ENCODE measurements around the gene GPSM1.

Gene GPSM1

DNA sequence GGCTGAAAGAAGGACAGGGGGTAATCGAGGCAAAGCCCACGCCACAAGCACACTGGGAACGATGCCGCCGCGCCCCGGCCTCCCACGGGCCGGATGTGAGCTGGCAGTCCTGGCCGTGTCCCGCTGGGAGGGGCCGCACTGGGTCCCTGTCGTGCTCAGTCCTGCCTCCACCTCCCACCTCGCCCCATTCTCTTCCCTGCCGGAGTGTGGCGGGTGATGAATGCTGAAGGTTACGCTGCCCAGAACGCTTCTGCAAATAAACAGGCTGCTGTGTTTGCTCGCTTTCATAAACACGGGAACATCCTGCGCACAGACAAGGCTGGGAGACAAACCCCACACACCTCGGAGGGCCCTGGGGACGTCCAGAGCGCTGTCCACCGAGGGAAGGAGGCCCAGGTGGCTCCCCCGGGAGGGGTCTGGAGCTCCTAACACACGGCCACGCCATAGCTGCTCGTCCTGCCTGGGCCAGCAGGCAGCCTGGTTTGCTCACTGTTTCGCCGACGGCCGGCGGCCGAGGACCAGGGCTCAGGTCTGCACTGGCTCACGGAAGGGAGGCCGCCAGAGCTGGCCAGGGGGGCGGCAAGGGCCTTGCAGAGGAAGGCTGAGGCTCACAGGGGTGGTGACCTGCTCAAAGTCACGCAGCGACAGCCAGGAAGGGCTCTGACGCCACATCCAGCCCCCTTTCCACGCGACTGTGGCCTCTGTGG lies 33.9 kb downstream of the GPSM1 start:
- no peak for DNase-seq (ENCODE audit: low read depth)

- no peak for DNase-seq (ENCODE audit: low read depth)
Observed at GRCh38 chr9:136361754-136362449, 34.6 kb downstream of the GPSM1 start.

GRCh38 chr9:136362450-136362784 lies 35.1 kb downstream of the GPSM1 start:
- no peak for DNase-seq (ENCODE audit: low read depth)

DNA sequence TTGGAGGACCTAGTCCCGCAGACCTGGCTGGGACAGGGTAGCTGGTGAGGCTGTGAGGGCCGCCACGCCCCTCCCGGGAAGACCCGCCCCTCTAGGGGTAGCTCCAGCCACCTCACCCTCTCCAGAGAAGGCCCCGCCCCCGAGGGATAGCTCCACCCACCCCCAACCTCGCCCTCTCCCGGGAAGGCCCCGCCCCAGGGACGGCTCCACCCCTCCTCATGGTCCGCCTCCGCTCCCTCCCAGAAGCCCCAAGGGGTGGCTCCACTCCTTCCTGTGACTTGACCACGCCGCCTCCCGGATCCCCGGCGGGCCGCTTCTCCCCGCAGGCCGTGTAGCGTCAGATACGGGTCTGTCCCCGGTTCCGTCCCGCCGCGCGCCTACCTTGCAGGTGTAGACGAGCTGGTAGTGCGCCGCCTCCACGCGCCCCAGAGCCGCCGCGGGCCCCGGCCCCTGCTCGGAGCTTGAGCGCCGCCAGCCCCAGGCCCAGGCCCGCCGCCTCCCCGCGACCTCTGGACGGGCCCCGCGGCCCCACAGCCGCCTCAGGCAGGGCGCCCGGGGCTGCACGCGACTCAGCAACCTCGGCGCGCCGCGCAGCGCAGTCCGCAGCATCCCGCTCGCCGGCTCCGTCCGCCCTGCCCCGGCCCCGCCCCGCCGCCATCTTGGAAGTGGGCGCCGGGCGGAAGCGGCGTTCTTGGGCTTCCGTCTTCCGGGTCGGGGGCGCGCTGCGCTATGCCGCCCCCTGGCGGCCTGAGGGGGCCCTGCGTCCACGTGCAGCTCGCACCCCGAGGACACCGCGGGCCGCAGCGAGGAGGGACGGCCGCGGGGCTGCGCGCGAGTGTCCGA lies 36.0 kb downstream of the GPSM1 start, which contains the start of gene DNLZ:
Gene DNLZ (minus strand): TSS at position 639 of the 843 bp plus-strand sequence. CDS start 30 bp downstream, at position 609.
- peak; percentile 85 for DNase-seq (ENCODE audit: low read depth)

GRCh38 chr9:136363949-136364748 lies 36.8 kb downstream of the GPSM1 start:
- no peak for DNase-seq (ENCODE audit: low read depth)

DNA sequence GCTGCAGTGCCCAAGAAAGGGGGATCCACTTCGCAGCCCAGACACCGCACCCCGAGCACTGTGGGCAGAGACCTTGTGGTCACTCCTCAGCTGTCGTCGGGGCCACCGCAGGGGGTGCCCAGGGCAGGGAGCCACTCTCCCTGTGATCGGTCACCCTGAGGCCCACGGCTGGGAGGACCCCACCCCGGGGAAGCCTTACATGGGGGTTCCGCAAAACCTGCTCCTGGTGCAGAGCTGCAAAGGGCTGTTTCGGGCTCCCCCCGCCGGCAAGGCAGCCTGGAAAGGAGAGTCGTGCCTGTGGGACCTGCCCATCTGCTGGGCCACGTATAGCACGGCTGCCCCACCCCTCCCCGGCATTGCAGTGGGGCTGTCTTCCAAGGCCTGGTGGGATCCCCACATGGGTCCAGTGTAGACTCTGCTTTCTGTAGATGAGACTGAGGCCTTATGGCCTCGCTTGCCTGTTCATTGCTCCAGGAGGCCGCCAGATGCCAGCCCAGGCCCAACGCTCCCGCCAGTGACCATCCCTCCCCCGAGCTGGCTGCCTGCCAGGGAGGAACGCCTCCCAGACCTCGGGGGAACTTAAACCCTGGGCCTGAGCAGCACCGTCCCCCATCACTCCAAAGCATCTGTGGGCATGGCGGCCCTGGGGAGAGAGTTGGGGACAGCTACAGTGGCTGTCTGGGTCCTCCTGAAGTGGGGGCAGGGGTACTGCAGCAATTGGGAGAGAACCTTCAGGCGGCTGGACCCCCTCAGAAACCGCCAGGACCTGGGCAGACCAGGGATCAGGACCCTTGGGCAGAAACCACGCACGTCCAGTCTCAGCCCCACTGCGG lies 37.8 kb downstream of the GPSM1 start:
- no peak for DNase-seq (ENCODE audit: low read depth)

DNA sequence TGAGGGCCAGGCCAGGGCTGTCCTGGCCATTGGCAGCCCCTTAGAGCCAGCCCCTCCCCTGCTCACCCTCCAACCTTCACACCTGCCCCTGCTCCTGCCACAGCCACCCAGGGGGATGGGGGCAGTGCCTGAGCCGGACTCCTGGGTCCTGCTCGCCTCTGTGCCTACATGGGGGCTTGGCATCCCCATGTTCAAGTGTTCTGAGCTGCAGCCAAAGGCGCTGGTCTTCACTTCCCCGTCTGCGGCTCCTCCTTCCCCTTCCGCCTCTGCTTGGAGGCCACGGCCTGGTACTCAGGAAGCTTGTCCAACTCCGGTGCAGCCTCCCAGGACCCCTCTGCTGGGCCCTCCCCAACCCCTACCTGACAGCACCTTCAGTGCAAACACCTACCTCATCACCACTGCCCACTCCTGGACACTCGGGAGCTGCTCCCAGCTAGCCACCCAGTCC lies 38.5 kb downstream of the GPSM1 start:
- DNase-seq (ENCODE audit: low read depth), result no peak

GRCh38 chr9:136366826-136367225 lies 39.5 kb downstream of the GPSM1 start:
- DNase-seq (ENCODE audit: low read depth), result no peak

DNA sequence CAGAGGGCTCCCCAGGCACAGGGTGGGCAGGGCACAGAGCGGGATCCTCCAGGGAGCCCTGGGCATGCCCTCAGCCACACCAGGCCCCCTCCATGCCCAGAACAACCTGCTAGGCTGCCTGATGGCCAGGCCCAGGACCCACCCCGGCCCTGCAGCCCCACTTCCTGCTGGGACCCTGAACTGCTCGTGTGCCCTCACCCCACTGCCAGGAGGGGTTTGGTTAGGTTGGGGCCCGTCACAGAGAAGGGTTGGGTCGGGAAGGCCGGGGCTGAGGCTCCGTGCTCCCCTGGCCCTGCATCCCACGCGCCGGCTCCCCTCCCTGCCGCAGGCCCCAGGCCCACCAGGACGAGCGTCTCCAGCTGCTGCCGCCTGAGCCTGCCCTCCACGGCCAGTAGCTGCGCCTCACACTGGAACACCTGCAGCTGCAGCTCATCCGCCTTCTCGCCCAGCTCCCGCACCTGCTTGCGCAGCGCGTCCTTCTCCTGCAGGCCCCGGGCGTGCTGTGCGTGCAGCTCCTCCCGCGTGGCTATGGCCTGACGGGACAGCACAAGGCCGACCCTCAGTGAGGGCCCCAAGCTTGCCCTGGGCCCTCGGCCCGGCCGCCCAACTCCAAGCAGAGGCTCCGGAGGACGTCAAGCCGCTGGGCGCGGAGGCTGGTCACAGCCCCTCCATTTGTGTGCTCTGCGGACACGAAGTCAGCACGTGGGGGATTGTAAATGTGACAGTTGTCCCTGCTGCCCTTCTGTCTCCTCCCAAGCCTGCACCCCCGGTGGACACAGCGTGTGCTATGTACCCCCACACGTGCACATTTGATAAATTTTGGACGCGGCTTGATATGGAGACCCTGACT lies 40.2 kb downstream of the GPSM1 start:
- DNase-seq (ENCODE audit: low read depth), result no peak

GRCh38 chr9:136368190-136368589 lies 40.9 kb downstream of the GPSM1 start:
- no peak for DNase-seq (ENCODE audit: low read depth)

DNA sequence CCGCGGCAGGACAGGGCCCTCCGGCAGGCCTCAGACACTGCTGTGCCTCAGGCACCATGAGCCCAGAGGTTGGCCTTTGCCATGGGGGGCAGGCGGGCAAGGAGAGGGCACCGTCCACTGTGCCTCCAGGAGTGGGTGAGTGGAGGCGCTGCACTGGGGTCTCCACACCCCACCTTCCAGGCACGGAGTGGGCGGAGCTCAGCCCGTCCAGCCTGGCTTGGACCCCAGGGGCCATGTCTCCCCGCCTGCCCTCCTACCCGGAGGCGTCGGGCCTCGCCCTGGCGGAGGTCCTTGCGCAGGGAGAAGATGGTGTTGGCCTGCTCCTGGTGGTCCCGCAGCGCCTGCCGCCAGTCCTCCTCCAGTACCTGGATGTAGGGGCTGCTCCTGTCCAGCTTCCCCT lies 42.7 kb downstream of the GPSM1 start:
- DNase-seq (ENCODE audit: low read depth), result no peak

DNA sequence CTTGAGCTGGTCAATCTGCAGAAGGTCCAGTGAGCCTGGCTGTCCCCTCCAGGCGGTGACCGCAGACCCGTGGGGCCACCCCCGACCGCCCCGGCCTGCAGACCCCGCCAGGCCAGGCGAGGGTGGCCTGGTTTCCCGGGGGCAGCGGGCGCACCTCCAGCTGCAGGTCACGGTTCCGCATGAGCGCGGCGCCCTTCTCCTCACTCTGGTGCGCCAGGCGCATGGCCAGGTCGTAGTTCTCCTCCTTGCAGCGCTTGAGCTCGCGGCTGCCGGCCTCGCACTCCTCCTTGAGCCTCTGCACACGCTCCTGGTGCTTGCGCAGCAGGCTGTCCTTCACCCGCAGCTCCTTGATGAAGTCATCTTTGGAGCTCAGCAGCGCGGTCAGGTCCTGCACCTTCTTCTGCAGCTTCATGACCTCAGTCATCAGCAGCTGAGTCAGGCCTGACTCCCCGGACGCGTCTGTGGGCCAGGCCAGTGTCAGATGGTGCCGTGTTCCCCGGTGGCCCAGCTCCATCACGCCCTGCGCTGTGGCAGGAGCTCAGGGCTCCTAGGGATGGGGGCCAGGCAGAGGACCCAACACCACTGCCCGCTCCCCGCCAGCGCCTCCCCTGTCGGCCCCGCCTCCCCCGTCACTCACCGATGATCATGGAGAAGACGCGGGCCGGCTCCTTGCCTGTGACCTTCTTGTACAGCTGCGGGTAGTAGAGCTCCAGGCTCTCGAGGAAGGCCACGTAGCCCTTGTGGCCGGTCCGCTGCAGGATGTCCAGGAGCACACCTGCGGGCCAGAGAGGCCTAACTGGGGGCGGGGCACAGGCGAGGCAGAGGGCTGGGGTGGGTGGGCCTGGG lies 43.6 kb downstream of the GPSM1 start:
- no peak for DNase-seq (ENCODE audit: low read depth)

- DNase-seq (ENCODE audit: low read depth), result no peak
Observed at GRCh38 chr9:136371533-136371880, 44.2 kb downstream of the GPSM1 start.

DNA sequence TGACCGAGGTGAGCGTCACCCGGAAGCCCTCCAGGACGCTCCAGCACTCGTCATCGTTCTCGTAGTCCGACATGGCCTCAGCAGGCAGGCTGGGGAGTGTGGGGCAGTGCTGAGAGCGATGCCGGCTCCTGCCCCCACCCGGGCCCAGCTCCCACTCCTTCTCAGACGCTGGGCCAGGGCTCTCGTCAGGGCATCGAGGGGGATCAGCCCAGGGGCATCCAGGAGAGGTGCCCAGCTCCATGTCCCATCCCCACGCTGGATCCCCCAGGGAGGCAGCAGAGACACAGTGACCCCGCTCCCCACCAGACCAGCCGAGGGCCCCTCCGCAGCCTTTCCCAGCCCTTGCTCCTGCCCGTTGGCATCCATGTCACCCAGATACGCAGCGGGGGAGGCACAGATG lies 44.7 kb downstream of the GPSM1 start:
- DNase-seq (ENCODE audit: low read depth), result no peak

- DNase-seq (ENCODE audit: low read depth), result no peak
Observed at GRCh38 chr9:136372561-136373299, 45.4 kb downstream of the GPSM1 start.

DNA sequence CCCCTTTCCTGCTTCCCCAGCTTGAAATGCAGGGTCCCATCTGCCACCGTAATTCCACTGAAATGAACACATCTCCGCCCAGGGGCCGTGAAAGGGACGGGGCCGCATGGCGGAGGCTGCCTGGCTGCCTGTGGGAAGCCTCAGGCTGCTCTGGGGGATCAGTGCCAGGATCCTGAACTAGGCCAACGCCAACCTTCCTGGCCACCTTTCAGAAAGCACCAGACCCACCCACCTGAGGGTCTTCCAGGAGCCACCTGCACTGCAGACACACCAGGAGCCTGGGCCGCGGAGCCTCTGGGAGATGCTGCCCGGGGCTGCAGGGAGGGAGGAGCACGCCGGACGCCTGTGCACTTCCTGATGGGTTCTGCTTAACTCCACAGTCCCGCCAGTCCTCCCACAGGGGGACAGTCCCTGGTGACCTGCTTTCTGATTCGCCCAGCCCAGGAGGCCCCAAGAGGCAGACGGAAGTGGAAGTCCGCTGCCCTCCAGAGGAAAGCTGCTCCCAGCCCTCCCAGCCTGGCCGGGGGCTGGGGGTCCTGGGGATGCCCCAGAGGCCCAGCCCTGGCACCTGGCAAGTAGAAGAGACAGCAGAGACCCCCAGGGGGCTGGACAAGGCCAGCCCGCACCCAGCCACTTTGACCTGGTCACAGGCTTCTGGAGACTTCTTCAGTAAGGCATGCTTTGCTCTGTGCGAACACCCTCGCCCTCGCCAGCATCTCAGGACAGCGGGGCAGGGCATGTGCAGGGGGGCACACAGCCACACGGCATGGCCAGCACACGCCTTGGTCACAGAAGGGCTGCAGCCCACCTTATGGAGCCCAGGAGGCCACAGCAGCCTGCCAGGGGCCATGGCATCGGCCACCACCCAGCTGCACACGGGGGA lies 46.2 kb downstream of the GPSM1 start, which contains the start of gene CARD9:
Gene CARD9 (minus strand): TSS at position 370 of the 883 bp plus-strand sequence. CDS start 1,591 bp downstream, outside the sequence.
- no peak for DNase-seq (ENCODE audit: low read depth)

DNA sequence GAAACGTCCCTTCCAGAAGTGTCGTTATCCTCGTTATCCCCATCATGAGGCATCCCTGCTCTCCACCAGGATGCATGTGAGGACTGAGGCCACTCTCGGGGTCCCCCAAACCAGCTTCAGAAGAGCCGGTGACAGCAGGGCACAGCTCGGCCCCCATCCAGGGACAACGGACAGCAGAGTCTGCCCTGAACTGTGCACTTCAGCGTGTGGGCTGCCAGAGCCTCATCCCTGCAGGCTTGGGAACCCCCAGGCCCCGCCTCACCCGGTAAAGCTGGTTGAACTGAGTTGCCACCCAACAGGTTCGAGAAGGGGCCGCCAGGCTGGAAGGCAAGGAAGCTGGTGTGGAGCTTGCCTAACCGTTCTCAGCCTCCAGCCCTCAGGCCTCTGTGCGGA lies 46.8 kb downstream of the GPSM1 start:
- DNase-seq (ENCODE audit: low read depth), result no peak

Measured in T follicular helper cell (primary cell).